Measurements from ENCODE around the gene NHP2.

NHP2 gene

GRCh38 chr5:178114325-178115135, 39.2 kb downstream of the NHP2 start:
- DNase-seq (ENCODE audit: low spot score): peak; percentile 65

- no peak for DNase-seq (ENCODE audit: low spot score)
Observed at GRCh38 chr5:178113841-178114324, 39.8 kb downstream of the NHP2 start.

GRCh38 chr5:178113141-178113787, 40.4 kb downstream of the NHP2 start, which contains the start of gene N4BP3:
TSS of gene N4BP3 (plus strand) at chr5:178113532. CDS start at chr5:178119584, 6,052 bp downstream.
- peak; percentile 77 for DNase-seq (ENCODE audit: low spot score)

- DNase-seq (ENCODE audit: low spot score): no peak
Observed at GRCh38 chr5:178112545-178112944, 41.1 kb downstream of the NHP2 start.

GRCh38 chr5:178111925-178112324, 41.8 kb downstream of the NHP2 start:
- no peak for DNase-seq (ENCODE audit: low spot score)

GRCh38 chr5:178110511-178110910, 43.2 kb downstream of the NHP2 start:
- no peak for DNase-seq (ENCODE audit: low spot score)

- DNase-seq (ENCODE audit: low spot score): no peak
Observed at GRCh38 chr5:178108966-178109365, 44.7 kb downstream of the NHP2 start.

- DNase-seq (ENCODE audit: low spot score): no peak
Observed at GRCh38 chr5:178108446-178108845, 45.2 kb downstream of the NHP2 start.

- no peak for DNase-seq (ENCODE audit: low spot score)
Observed at GRCh38 chr5:178107756-178108310, 45.9 kb downstream of the NHP2 start.

- no peak for DNase-seq (ENCODE audit: low spot score)
Observed at GRCh38 chr5:178106556-178107239, 47.0 kb downstream of the NHP2 start.

- no peak for DNase-seq (ENCODE audit: low spot score)
Observed at GRCh38 chr5:178106086-178106485, 47.6 kb downstream of the NHP2 start.

- DNase-seq (ENCODE audit: low spot score): peak; percentile 40
Observed at GRCh38 chr5:178104492-178104891, 49.2 kb downstream of the NHP2 start.

- no peak for DNase-seq (ENCODE audit: low spot score)
Observed at GRCh38 chr5:178103612-178104011, 50.1 kb downstream of the NHP2 start.

Data from SW480 (cell line).